ENCODE data around the gene BHLHE23.
"Not testable (repeated sequence)": the region's sequence is repeated elsewhere in the genome, so short reads cannot be mapped to it uniquely, and the experiment has no call there.

The BHLHE23 gene

GRCh38 chr20:62966212-62967148 is 40.3 kb downstream of the BHLHE23 start:
- no peak overlapping the region for H3K27ac ChIP-seq (ENCODE audit: low read length)
- peaks cover 0 to 27% of the 10 kb centered on the region in 2 donors for H3K36me3 ChIP-seq (ENCODE audit: control insufficient read depth in 1 of 2, insufficient read depth in 2 of 2, low read length in 2 of 2)

GRCh38 chr20:62965363-62965771 is 41.4 kb downstream of the BHLHE23 start:
- H3K4me1 ChIP-seq (ENCODE audit: control insufficient read depth in 1 of 2, insufficient read depth in 2 of 2, low read length in 2 of 2): no peaks in the 10 kb centered on the region
- no peak overlapping the region for H3K4me3 ChIP-seq (ENCODE audit: low read depth in 1 of 2, low read length in 2 of 2)
- no peak overlapping the region for H3K27ac ChIP-seq (ENCODE audit: low read length)
- H3K9me3 ChIP-seq (ENCODE audit: control insufficient read depth in 1 of 2, low read length in 2 of 2): no peaks in the 10 kb centered on the region
- peaks cover under 1% of the 10 kb centered on the region for H3K27me3 ChIP-seq (ENCODE audit: low read depth, low read length)
- H3K36me3 ChIP-seq (ENCODE audit: control insufficient read depth in 1 of 2, insufficient read depth in 2 of 2, low read length in 2 of 2): peaks cover 0 to 27% of the 10 kb centered on the region in 2 donors

More at GRCh38 chr20:62966212-62967148, 40.3 kb downstream of the BHLHE23 start:
- Histone ChIP-seq H3K9me3 (ENCODE audit: control insufficient read depth in 1 of 2, low read length in 2 of 2) (no peaks in the 10 kb centered on the region), H3K4me1 (ENCODE audit: control insufficient read depth in 1 of 2, insufficient read depth in 2 of 2, low read length in 2 of 2) (no peaks in the 10 kb centered on the region), H3K4me3 (ENCODE audit: low read depth in 1 of 2, low read length in 2 of 2) (no peak overlapping the region), H3K27me3 (ENCODE audit: low read depth, low read length) (peaks cover 11% of the 10 kb centered on the region)

DNA sequence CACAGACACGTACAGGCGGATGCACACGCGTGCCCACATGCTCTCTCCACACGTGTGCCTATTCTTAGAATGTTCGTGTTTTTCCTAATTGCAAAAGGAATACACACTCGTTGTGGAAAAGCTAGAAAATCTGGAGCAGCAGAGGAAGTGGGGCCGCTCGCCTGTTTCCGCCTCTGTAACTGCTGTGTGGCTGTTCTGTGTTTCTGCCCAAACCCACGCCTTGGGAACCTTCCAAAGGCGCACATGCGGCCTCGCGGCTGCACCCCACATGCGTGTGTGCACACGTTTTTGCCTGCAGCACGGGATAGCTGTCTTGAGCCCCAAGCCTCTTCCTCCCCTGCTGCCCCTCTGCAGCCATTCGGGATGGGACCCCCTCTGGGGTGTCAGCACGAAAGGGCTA is 42.1 kb downstream of the BHLHE23 start:
- Histone ChIP-seq H3K36me3 (ENCODE audit: control insufficient read depth in 1 of 2, insufficient read depth in 2 of 2, low read length in 2 of 2) (peaks cover 0 to 27% of the 10 kb centered on the region in 2 donors), H3K27ac (ENCODE audit: low read length) (no peak overlapping the region), H3K4me1 (ENCODE audit: control insufficient read depth in 1 of 2, insufficient read depth in 2 of 2, low read length in 2 of 2) (no peaks in the 10 kb centered on the region), H3K27me3 (ENCODE audit: low read depth, low read length) (no peaks in the 10 kb centered on the region), H3K4me3 (ENCODE audit: low read depth in 1 of 2, low read length in 2 of 2) (no peak overlapping the region), H3K9me3 (ENCODE audit: control insufficient read depth in 1 of 2, low read length in 2 of 2) (no peaks in the 10 kb centered on the region)

DNA sequence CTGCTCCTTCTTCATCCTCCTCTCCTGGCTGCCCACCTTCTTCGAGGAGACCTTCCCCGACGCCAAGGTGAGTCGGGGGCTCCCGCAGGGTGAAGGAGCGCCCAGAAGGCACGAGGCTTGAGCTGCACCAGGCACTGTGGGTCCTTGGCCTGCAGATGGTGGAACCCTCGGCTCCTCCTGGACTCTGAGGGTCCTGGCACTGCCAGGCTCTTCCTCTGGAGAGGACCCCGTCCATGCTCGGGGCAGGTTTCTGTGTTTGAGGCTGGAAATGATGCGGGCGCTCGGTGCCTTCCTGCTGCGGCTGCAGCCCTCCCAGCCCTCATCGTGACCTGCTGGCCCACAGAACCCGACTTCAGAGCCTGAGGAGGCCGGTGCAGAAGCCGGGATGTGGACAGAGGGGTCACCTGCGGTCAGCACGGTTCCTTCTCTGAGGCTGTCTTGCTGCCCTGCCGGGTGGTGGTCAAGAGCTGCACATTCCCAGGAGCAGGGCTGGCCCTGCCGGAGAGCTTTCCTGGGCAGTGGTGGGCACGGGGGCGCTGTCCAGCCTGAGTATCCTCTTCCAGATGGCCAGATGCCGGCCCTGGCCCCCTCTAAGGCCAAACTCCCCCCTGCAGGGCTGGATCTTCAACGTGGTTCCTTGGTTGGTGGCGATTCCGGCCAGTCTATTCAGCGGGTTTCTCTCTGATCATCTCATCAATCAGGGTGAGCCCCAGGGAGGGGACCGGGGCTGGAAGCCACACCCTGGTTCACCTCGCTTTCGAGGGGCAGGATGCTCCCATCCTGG is 43.0 kb downstream of the BHLHE23 start:
- Histone ChIP-seq H3K36me3 (ENCODE audit: control insufficient read depth in 1 of 2, insufficient read depth in 2 of 2, low read length in 2 of 2) (peaks cover 0 to 27% of the 10 kb centered on the region in 2 donors), H3K9me3 (ENCODE audit: control insufficient read depth in 1 of 2, low read length in 2 of 2) (no peaks in the 10 kb centered on the region), H3K4me3 (ENCODE audit: low read depth in 1 of 2, low read length in 2 of 2) (no peak overlapping the region), H3K4me1 (ENCODE audit: control insufficient read depth in 1 of 2, insufficient read depth in 2 of 2, low read length in 2 of 2) (no peaks in the 10 kb centered on the region), H3K27ac (ENCODE audit: low read length) (no peak overlapping the region), H3K27me3 (ENCODE audit: low read depth, low read length) (no peaks in the 10 kb centered on the region)

DNA sequence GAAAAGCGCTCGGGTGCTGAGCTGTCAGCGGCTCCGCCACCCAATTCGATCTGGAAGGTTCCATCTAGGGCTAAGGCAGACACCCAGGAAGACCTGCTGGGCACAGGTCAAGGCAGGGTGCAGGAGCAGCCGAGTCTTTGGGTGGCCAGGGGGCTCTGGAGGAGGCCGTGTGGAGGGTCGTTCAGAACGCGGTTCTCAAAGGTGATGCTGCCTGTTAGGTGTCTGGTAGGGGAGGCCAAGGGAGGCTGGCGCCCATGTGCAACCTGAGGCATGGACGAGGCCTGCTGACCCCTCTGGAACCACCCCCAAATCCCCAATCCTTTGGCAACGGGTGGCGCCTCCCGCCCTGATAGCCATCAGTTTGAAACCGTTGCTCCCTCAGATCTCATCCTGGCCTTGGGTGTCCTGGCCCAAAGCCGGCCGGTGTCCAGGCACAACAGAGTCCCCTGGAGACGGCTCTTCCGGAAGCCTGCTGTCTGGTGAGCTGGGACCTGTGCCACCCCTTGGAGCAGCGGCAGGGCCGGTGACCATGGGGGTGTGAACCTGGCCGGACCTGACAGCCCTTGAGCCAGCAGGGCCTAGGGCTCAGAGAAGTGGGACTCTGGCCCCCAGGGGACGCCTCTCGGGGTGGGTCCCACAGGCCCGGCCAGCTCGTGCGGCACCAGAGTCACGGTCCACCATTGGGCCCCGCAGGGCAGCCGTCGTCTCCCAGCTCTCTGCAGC is 43.7 kb downstream of the BHLHE23 start:
- Histone ChIP-seq H3K4me3 (ENCODE audit: low read depth in 1 of 2, low read length in 2 of 2) (no peak overlapping the region), H3K36me3 (ENCODE audit: control insufficient read depth in 1 of 2, insufficient read depth in 2 of 2, low read length in 2 of 2) (peaks cover 0 to 27% of the 10 kb centered on the region in 2 donors), H3K27me3 (ENCODE audit: low read depth, low read length) (no peaks in the 10 kb centered on the region), H3K9me3 (ENCODE audit: control insufficient read depth in 1 of 2, low read length in 2 of 2) (no peaks in the 10 kb centered on the region), H3K27ac (ENCODE audit: low read length) (no peak overlapping the region), H3K4me1 (ENCODE audit: control insufficient read depth in 1 of 2, insufficient read depth in 2 of 2, low read length in 2 of 2) (no peaks in the 10 kb centered on the region)

DNA sequence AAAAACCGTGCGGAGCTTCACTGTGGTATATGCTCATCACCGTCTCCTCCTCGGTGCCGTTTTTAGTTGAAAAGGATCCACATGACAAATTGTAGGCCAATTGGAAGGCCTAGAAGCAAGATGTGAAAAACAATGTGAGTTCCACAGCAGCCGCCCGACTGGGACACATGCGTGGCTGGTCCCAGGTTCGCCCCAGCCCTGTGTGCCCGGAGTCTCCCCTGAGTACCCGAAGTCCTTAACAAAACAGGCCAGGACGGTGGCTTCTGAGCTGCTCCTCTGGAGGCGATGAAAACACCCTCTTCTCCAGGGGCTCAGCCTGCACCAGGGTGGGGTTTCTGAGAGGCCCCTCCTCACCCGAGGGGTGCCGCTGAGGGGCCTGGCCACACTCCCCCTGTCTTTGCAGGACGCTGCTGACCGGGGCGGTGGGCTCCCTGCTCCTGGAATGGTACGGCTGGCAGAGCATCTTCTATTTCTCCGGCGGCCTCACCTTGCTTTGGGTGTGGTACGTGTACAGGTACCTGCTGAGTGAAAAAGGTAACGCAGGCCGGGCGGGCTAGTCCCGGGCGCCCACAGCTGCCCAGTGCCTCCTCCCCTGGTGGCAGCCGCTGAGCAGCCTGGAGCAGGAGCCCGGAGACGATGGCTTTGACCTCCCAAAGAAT is 44.4 kb downstream of the BHLHE23 start:
- no peaks in the 10 kb centered on the region for H3K9me3 ChIP-seq (ENCODE audit: control insufficient read depth in 1 of 2, low read length in 2 of 2)
- no peaks in the 10 kb centered on the region for H3K27me3 ChIP-seq (ENCODE audit: low read depth, low read length)
- peaks cover 0 to 27% of the 10 kb centered on the region in 2 donors for H3K36me3 ChIP-seq (ENCODE audit: control insufficient read depth in 1 of 2, insufficient read depth in 2 of 2, low read length in 2 of 2)
- H3K4me3 ChIP-seq (ENCODE audit: low read depth in 1 of 2, low read length in 2 of 2): no peak overlapping the region
- no peaks in the 10 kb centered on the region for H3K4me1 ChIP-seq (ENCODE audit: control insufficient read depth in 1 of 2, insufficient read depth in 2 of 2, low read length in 2 of 2)
- H3K27ac ChIP-seq (ENCODE audit: low read length): no peak overlapping the region

DNA sequence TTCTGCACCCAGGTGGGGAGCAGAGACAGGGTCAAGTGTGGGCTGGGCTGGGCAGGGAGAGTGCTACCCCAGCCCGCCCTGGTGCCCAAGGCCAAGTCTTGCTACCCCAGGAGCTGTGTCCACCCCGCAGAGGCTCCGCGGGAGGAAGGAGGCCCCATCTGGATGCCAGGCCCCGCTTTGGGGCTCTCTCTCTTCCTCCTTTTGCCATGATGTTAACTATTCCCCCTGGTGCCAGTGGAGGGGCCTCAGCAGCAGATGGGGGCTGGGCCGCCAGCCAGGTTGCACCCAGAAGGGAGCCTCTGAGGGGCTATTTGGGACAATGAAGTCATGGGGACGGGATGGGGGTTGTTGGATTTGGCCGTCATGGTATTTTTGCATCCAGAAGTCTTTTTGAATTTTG is 45.0 kb downstream of the BHLHE23 start:
- H3K36me3 ChIP-seq (ENCODE audit: control insufficient read depth in 1 of 2, insufficient read depth in 2 of 2, low read length in 2 of 2): peaks cover 0 to 27% of the 10 kb centered on the region in 2 donors
- H3K4me1 ChIP-seq (ENCODE audit: control insufficient read depth in 1 of 2, insufficient read depth in 2 of 2, low read length in 2 of 2): no peaks in the 10 kb centered on the region
- H3K4me3 ChIP-seq (ENCODE audit: low read depth in 1 of 2, low read length in 2 of 2): no peak overlapping the region
- no peaks in the 10 kb centered on the region for H3K9me3 ChIP-seq (ENCODE audit: control insufficient read depth in 1 of 2, low read length in 2 of 2)
- H3K27ac ChIP-seq (ENCODE audit: low read length): no peak overlapping the region
- no peaks in the 10 kb centered on the region for H3K27me3 ChIP-seq (ENCODE audit: low read depth, low read length)

DNA sequence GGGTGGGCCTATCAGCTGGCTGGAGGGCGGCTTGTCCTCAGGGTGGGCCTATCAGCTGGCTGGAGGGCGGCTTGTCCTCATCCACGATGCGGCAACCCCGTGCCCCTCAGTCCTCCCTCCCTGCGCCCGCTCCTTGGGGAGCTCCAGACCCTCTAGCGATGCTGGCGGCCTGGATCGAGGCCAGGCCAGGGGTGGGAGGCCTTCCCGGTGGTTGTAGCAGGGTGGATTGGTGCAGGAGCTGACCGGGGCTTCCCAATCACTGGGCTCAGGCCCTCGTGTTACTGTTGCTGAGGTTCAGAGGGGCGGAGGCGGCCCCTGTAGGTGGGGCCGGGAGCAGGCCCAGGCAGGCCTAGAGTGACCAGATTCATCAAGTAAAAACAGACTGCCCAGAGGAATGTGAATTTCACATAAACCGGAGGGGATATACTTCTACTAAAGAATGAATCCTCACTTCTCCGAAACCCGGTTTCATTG is 45.4 kb downstream of the BHLHE23 start:
- Histone ChIP-seq H3K36me3 (ENCODE audit: control insufficient read depth in 1 of 2, insufficient read depth in 2 of 2, low read length in 2 of 2) (peaks cover 0 to 27% of the 10 kb centered on the region in 2 donors), H3K27me3 (ENCODE audit: low read depth, low read length) (no peaks in the 10 kb centered on the region), H3K9me3 (ENCODE audit: control insufficient read depth in 1 of 2, low read length in 2 of 2) (no peaks in the 10 kb centered on the region), H3K4me1 (ENCODE audit: control insufficient read depth in 1 of 2, insufficient read depth in 2 of 2, low read length in 2 of 2) (no peaks in the 10 kb centered on the region), H3K27ac (ENCODE audit: low read length) (no peak overlapping the region), H3K4me3 (ENCODE audit: low read depth in 1 of 2, low read length in 2 of 2) (no peak overlapping the region)

- not testable (repeated sequence) for H3K27me3 ChIP-seq (ENCODE audit: low read depth, low read length); H3K4me1 ChIP-seq (ENCODE audit: control insufficient read depth in 1 of 2, insufficient read depth in 2 of 2, low read length in 2 of 2); H3K4me3 ChIP-seq (ENCODE audit: low read depth in 1 of 2, low read length in 2 of 2); H3K27ac ChIP-seq (ENCODE audit: low read length); H3K9me3 ChIP-seq (ENCODE audit: control insufficient read depth in 1 of 2, low read length in 2 of 2)
- peaks cover 0 to 26% of the 10 kb centered on the region in 2 donors for H3K36me3 ChIP-seq (ENCODE audit: control insufficient read depth in 1 of 2, insufficient read depth in 2 of 2, low read length in 2 of 2)
These were observed 46.1 kb downstream of the BHLHE23 start for GRCh38 chr20:62960446-62961309.

GRCh38 chr20:62959998-62960436 is 46.7 kb downstream of the BHLHE23 start:
- H3K36me3 ChIP-seq (ENCODE audit: control insufficient read depth in 1 of 2, insufficient read depth in 2 of 2, low read length in 2 of 2): peaks cover 0 to 20% of the 10 kb centered on the region in 2 donors
- H3K4me3 ChIP-seq (ENCODE audit: low read depth in 1 of 2, low read length in 2 of 2): no peak overlapping the region
- H3K9me3 ChIP-seq (ENCODE audit: control insufficient read depth in 1 of 2, low read length in 2 of 2): no peaks in the 10 kb centered on the region
- H3K27me3 ChIP-seq (ENCODE audit: low read depth, low read length): no peaks in the 10 kb centered on the region
- no peak overlapping the region for H3K27ac ChIP-seq (ENCODE audit: low read length)
- H3K4me1 ChIP-seq (ENCODE audit: control insufficient read depth in 1 of 2, insufficient read depth in 2 of 2, low read length in 2 of 2): no peaks in the 10 kb centered on the region

All from muscle layer of duodenum (tissue), 2 donors.